GM21723 (cell line): ENCODE data around the gene CHRNA7.

ENCODE experiments used
- ATAC-seq: cut with Tn5 transposase; IDR thresholded peaks from one replicate; pipeline ENCODE4 v1.9.1; 2021; ENCODE audit warnings: mild to moderate bottlenecking, moderate library complexity; ENCODE audit not compliant: unreplicated experiment

CHRNA7 gene

DNA sequence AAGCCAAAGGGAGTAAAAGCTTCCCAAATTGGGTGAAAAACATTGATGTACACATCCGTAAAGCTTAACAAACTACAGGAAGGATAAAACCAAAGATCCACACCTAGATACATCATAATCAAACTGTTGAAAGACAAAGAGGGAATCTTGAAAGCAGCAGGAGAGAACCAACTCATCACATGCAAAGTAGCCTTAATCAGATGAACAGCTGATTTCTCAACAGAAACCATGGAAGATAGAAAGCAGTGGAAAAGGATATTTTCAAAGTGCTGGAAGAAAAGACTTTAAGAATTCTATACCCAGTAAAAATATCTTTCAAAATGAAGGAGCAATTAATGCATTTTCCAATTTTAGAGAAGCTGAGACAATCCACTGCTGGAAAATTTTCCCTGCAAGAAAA lies 36.8 kb downstream of the CHRNA7 start:
- ATAC-seq: no peak

DNA sequence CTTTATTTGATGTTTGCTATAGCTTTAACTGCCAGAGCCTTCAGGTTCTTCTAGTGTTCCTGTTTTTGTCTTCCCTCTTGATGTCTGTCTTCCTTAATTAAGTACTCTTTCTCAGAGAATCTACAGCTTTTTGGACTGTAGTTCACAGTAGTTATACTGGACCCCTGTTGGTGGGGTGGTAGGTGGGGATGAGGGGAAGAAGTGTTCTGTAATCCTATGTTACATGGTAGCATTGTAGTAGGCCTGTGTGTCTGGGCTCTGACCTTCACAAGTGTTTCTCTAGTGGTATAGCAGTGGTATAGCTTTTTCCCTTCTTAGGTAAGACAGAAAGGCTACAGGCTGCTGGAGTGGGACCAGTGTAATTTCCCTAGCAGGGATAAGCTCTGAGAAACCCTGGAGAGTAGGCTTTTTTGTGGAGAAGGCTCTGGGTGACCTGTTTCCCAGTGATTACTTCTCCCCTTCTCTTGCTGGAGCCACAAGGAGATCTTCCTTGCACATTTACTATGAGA lies 59.6 kb downstream of the CHRNA7 start:
- ATAC-seq: no peak

DNA sequence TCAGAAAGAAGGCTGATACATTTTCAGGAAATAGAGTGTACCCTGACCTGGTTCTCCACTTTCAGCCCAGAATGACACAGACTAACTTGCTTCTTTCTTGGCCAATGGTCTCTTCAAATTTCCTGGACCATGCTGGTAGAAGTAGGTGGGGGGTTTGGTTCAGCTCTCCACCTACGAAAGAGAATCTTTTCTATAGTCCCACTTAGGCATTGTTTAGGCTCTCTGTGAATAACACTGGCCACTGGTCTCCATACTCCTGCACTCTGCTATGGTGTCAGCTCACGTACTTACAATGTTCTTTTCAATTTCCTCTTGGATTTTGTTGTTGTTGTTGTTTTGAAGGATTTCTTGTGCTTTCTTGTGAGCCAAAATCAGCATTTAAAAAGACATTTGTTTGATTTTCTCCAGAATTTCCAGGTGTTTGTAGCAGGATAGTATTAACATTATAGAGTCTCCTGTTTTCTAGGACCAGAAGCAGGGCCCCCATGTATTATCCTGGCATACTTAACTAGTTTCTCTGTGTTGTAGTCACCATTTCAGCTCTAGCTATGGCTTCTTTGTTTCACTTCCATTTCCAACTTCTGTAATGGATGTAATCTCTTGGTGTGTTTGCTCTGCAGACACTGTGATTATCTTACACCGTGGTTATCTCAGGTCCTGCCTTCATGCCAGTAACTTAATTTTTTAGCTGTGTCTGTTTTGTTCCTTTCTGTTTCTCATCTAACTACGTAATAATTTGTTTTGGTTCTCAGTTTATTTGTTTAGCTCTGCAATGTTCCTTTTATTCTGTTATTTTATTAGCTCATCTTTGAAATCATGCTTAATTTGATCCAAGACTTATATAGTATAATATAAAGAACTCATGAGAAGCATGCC lies 61.4 kb downstream of the CHRNA7 start:
- no peak for ATAC-seq

DNA sequence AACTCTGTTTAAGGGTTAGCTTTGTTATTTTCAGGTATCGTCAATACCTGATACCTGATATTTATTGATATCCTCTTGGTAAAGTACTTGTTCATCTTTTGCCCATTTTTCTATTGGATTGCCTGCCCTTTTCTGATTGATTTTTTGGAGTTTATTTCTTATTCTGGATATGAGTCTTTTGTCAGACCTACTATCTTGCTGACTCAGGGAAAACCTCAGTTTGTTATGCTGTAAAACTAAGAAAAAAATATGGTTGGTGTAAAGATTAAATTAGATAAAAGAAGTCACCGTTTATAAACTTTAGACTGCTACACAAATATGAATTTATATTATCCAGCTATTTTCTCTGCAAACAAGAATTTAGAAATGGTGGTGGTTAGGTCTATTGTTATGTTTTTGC lies 65.9 kb downstream of the CHRNA7 start:
- no peak for ATAC-seq

DNA sequence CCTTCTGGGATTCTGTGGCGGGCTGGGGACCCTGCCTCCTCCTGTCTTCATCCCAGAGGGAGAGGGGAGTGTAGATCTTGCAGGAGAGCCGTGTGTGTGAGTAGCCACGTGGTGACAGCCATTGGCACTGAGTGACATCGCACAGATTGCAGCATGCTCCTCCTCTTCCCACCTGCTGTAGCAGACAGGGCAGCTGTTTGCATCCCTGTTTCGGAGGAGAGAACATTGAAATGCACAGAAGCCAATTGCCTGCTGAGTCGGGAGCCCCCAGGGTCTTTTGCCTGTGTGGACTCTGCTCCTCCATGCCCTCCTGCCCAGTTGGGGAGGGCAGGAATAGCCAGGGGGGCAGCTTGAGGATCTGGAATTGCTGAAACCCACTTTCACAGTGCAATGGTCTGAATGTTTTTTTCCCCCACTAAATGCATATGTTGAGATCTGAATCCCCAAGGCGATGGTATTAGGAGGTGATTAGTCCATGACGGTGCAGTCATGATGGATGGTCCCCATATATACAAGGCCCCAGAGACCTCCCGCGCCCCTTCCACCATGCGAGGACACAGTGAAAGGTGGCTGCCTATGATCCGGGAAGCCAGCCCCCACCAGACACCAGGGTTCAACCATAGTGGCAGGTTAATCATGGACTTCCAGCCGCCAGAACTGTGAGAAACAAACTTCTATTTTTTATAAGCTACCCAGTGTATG lies 66.8 kb downstream of the CHRNA7 start:
- no peak for ATAC-seq

DNA sequence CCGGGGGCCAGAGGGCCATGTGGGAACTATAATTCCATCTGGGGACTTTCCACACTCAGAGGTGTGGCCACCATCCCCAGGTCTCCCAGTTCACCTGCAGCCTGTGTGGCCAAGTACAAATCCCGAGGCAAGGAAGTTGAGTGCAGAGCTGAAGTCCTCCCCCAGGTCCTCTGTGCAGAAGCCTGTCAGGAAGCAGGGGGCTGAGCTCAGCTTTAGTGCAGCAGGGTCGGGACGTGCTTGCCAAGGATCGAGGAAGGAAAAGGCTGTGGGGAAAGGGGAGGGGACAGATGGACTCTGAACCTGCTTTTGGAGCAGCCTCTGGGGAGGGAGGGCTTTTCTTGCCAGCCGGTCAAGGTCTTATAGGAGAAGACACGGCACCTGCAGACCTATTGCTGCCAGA lies 67.7 kb downstream of the CHRNA7 start:
- ATAC-seq: no peak

DNA sequence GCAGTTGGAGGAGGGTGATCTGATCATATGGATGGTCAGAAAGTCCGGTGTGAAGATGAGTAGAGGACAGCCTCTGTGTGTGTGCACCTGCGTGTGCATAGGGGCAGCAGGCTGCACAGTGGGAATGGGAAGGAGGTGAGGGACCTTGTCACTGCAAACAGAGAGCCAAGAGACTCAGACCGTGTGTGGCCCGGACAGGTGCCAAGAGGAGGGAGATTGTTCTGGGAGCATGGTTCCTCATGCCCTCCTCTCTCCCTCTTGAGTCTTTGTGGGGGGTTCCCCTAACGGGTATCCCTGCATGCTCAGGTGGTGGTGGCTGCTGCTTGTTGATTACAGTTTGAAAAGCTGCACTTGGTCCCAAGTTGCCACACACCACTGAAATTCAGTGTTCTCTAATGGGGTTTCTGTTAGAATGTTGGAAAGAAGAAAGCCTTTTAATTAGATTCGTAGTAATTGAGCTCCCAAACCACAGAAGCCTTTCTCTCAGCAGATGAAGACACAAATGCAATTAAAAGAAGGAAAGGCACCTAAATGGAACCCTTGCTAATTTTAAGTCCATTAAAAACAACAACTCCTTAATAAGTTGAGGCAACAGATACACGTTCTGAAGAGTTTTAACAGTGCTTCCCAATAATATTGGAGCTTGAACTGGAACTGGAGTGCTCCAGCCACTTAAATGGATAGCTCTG lies 68.9 kb downstream of the CHRNA7 start:
- no peak for ATAC-seq

DNA sequence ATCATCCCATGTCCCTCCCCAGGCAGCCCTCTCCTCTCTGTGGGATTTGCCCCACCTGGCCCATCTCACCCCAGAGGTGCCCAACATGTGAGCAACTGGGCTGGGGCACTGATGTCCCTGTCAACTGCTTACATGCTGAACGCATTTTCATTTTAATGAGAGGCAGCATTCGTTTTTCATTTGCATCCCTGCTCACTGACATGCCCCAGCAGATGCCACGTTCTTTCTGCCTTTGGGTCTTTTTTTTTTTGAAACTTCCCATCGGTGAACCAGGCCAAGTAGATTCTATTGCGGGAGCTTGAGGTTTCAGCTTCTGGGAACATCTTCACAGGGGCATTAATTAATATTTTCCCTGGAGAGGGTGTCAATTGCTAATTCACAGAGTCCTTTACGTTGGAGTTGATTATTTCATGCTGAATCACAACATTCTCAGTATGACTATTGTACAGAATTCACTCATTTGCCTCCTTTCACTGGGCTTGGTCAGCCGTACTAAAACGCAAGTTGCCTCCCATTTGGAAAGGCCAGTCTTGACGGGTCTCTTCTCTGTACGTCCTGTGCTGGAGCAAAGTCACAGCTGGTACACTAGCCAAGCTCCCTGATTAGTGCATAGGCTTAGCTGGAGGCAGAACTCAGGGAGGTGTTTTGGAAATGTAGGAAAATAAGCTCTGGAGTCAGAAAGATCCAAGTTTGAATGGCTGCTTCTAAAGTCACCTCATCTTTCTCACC lies 69.8 kb downstream of the CHRNA7 start:
- ATAC-seq: no peak

DNA sequence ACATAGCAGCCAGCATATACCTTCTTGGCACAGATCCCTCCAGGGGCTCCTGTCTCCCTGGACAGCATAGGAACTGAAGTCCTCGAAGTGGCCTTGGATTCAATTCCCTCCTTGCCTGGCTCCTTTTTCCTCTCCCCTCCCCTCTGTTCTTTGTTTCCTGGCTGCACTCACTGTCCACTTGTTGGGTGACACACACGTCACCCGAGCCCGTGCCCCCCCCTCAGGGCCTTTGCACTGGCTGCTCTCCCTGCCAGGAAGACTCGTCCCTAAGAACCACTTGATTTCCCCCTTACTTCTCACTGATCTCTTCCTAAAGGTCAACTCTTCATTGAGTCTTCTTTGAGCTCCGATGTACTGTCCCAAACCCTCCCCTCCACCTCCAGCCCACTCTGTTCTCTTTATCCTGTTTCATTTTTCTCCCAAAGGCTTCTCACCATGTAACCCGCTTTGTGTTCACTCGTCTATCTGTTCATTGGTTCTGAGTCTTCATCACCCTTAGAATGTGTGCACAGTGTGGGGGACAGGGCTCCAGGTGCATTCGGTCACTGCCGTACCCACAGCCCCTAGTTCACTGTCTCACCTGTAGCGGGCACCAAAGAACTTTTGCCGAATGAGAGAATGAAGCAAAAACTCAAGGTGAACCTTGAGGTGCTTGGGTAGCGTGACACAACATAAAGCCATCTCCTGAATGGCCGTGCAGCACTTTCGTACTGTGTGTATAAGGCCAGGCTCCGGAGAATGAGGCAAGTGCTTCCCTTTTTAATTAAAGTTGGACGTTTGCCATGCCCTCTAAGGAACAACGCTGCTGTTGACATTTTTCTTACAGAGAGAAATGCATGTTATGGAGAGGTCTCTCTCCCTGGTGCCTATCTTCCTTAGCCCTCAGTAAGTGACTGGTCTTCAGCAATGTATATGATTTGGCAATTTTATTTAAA lies 74.0 kb downstream of the CHRNA7 start:
- ATAC-seq: no peak

DNA sequence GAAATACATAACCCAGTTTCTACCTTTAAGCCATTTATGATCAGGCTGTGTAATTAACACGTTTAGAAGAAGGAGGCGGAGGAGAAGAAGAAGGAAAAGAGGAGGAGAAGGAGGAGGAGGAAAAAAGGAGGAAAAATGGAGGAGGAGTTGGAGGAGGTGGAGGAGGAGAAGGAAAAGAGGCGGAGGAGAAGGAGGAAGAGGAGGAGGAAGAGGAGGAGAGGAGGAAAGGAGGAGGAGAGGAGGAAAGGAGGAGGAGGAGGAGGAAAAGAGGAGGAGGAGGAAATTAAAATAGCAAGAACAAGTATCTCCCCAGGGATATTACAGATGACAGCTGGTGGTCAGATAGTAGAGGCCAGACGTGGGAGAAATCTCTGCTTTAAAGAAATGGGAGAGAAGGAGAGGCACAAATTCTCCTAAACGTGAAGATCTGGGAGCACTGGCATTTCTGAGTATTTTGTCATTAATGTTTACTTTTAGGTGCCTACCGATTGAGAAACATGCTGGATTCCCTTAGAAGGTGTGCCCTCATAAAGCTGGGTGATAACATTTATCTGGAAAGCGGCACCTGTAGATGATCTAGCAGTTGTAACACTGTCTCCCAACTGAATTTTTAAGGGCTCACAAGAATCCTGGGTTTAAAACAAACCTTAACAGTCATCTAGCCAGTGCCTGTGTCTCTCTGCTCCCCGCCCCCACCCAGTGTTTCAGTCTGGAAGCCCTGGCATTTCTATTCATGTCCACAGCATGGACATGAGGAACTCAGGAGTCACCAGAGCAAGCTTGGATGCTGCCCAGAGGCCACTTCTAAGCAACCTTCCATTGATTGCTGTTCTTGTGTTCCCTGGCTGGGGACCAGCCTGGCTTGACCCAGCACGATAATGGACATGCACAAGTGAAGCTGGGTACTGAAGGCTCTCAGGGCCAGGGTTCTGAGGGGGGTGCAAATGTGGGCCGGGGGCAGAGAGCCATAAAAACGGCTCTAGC lies 75.2 kb downstream of the CHRNA7 start:
- ATAC-seq: no peak

DNA sequence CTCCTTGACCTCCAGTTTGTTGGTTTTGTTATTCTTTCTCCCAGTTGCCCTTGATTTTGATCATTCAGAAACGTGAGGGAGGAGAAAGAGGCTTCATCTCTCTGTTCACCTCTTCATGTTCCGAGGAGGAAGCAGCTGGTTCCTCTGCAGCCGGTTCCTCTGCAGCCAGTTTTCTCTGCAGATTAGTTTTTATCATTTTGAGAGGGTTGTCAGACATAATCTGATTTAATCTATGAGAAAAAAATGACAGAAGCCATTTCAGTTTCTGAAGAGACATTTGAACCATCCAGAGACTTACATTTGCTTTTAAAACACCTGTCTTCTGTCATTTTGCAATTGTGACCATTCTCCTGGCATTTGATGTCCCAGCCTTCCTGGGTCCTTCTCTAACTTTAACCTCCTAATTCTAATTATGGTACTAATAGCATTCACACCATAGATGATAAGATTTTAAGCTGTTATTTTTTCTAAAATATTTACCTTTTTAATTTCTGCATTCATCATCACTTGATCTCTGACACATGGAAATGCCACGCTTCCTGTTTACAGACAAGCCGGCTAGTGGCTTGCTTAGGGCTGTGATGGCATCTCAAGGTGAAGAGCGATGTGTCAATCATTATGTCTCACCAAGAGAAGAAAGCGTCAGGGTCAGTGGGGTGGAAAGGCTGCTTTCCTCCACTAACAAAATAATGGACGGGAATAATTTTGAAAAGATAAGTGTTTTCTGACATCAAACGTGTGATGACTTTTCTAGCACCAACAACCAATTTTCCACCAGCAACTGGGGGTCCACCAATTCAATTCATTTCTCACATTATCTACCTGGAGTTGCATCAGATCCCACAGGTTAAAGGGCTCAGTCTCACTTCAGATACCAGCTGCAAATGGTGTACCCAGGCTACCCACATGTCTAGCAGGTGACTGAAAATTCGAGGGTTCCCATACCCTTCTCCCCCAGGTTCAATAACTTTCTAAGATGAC lies 76.4 kb downstream of the CHRNA7 start:
- no peak for ATAC-seq

DNA sequence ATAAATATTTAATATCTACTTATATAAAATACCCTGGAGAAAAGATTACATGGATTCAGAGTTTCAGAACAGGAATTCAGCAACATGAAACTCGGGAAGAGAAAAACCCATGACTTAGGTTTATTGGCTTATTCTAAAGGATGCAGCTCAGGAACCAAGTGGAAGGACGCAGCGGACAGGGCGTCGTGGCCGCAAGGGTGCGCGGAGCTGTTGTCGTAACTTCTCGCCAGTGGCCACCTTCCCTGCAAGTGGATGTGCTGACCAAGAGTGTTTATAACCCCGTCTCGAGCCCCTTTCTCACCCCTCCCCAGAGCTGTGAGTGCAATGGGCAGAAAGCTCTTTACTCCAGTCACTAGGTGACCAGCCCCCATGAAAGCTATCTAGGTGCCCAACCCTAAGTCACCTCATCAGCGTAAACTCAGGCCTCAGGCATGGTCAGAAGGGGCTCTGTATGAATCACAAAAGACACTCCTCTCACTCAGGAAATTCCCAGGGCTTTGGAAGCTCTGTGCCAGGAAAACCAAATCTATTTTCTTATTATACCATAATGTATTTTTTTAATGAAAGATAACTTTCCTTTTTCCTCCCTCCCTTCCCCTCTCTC lies 77.3 kb downstream of the CHRNA7 start:
- ATAC-seq: no peak

DNA sequence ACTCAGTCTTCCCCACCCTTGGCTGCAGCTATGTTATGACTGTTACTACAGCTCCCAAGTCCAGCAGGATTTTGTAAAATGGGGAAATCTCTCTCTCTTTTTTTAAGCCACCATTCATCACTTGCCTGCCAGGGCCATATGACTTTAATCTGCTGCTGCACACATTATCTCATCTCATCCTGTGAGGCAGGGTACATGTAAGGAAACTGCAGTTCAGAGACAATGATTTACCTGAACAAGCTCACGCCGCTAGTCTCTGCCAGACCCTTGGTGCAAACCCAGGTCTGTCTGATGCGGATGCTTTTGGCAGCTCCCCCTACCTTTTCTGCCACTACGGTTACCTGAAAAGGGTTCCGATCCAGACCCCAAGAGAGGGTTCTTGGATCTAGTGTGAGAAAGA lies 78.3 kb downstream of the CHRNA7 start:
- ATAC-seq: no peak

DNA sequence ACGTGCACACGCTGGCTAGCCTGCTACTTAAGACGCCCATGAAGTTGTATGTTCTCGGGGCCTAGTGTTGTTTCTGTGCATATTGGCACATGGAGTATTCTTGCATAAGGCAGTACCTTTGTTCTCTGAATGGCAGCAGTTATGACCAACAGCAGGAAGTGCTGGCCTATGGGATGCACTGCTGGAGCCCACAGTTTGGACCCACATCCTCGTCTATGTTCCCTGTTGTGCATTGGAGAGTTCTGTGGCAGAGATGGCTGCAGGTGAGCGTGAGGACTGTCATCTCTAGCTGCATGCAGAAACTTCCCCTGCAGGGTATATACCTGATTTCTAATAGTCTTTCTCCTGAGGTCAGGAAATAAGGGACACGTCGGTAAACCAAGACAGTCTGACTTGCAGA lies 81.8 kb downstream of the CHRNA7 start:
- ATAC-seq: no peak

DNA sequence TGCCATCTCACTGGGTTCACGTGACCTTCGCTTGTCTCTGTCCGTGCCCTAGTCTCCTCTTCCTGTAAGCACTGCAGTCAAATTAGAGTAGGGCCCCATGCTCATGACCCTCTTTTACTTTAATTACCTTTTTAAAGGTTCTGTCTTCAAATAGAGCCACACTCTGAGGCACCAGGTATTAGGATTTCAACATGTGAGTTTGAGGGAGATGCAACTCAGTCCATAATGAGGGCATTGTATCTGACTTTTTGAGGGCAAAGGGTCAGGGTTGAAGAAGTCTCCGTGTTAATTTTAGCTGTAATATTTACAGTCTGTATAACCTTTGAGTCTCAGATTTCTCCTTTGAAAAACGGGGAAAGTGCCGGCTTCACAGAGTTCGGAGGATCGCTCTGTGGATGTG lies 82.9 kb downstream of the CHRNA7 start:
- no peak for ATAC-seq

DNA sequence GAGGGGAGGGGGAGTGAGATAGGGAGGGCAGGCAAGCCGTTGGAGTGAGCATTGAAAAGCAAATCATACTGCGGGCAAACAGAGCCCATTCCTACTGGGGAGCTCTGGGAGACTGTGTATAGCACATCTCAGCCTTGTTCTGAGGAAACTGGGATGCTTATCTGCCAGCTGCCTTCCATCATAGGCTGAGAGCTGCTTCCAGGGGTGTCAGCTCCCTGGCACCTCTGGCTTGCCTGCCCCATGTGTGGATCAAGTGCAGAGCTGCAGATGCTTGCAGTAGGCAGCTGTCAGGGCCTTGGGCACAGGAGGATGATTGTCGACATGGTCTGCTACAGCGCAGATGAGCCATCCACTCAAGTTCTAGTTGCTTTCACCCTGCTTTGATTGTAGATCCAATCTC lies 86.8 kb downstream of the CHRNA7 start:
- ATAC-seq: no peak

DNA sequence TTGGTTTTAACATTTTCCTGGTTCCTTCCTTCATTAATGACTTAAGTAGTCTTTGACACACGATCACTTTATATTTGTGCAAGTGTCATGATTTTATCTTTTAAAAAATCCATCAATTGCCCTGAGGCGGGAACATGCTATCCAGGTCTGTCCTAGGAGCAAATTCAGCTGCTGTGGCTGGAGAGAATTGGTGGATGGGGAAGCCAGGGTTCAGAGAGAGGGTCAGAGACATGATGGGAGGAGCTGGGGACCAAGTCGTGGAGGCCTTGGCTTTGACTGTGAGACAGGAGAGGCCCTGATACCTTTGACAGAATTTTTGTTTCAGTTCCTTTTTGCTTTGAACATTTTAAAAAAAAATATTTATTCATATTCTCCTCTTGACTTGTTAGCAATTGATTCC lies 89.0 kb downstream of the CHRNA7 start:
- no peak for ATAC-seq
